HG03175 (cell line): ENCODE measurements around the gene TRAF3IP3.
"Not testable (repeated sequence)": the region's sequence is repeated elsewhere in the genome, so short reads cannot be mapped to it uniquely, and the experiment has no call there.

Source experiments
- ATAC-seq: cut with Tn5 transposase; IDR thresholded peaks from one replicate; pipeline ENCODE4 v1.9.1; 2021; ENCODE audit warnings: mild to moderate bottlenecking, moderate library complexity; ENCODE audit not compliant: unreplicated experiment

TRAF3IP3 gene

GRCh38 chr1:209791920-209792319 lies 36.1 kb downstream of the TRAF3IP3 start:
- ATAC-seq = no peak

- not testable (repeated sequence) for ATAC-seq
These were observed 37.9 kb downstream of the TRAF3IP3 start for GRCh38 chr1:209793711-209794110.

- ATAC-seq = no peak
These were observed 42.3 kb downstream of the TRAF3IP3 start for GRCh38 chr1:209797978-209798639.

GRCh38 chr1:209800984-209801834 lies 45.4 kb downstream of the TRAF3IP3 start:
- no peak for ATAC-seq

GRCh38 chr1:209802117-209802779 lies 46.4 kb downstream of the TRAF3IP3 start:
- ATAC-seq = no peak

DNA sequence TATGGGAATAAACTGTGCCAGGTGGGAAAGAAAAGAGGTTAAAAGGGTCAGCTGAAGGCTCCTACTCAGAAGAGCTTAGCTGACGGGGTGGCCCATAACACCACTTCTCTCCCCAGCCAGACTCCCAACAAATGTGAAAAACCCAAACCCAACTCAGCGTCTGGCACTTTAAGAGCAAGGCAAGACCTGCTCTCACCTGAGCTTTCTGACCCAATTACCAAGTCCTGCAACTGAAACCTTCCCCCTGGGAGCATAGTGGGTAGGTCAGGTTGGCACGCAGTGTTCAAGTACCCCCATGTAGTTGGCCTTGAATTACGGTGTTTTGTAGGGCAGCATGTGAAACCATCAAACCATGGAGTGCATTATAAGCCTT lies 46.9 kb downstream of the TRAF3IP3 start:
- no peak for ATAC-seq

DNA sequence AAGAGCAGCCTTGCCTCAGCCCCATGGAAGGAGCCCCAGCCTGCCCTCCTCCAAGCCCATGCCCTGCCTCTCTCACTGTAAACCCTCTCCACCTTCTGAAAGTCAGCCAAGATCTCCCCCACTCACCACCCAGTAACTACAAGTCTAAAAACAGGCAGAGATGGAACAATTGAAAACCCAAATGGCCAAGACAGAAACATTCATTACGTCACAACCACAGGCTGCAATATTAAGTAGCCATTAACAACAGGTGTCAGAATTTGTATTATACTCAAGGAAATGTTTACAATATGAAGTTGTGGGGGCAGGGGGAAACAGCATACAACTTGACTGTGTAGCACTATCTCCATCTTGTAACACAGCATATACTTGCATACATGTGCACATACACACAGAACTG lies 47.7 kb downstream of the TRAF3IP3 start:
- ATAC-seq = no peak

DNA sequence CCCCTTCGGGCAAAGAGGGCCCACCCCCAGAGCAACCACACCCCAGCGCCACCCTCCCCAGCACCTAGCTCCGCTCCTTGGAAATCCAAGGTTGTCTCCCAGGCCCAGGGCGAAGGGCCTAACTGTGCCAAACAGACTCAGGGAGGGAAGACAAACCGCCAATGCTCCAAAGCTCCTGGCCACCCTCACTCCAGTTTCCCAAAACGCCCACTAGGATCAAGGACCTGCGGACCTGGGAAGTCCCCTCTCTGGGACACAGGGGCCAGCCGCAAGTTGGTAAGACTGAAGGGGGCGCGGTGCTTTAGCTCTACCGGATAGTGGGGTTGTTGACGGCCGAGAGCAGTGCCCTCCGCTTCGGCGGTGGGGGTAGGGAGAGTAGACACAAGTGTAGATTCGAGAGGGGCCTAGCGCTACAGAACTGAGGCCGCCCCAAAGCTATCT lies 49.5 kb downstream of the TRAF3IP3 start:
- no peak for ATAC-seq

- peak; percentile 93 for ATAC-seq
These were observed 50.3 kb downstream of the TRAF3IP3 start, which contains the start of gene IRF6 for GRCh38 chr1:209805875-209806760. Gene IRF6, minus strand, starts transcription at chr1:209806142. Its CDS starts 4,729 bp downstream, at chr1:209801413.

GRCh38 chr1:209807509-209807908 lies 51.7 kb downstream of the TRAF3IP3 start:
- ATAC-seq = no peak

GRCh38 chr1:209808059-209808581 lies 52.3 kb downstream of the TRAF3IP3 start:
- ATAC-seq = no peak

GRCh38 chr1:209809611-209810010 lies 53.8 kb downstream of the TRAF3IP3 start:
- no peak for ATAC-seq

DNA sequence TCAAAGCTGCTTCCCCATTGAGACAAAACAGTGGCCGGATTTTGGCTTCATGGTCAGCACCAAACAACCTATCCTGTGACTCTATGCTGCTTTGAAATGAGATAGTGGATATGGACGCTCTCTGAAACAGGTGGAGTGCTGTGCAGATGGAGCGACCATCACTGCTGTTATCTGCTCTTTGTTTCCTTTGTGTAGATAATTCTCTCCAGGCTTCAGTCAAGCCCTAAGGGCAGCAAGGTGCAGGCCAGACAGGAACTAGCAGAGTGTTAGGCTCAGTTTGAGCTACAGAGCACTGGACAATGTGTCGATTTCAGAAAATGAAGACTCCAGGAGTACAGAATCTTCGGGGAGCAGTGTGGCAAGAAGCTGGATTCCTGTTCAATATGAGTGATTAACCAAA lies 54.9 kb downstream of the TRAF3IP3 start:
- ATAC-seq = no peak

GRCh38 chr1:209813902-209814301 lies 58.0 kb downstream of the TRAF3IP3 start:
- no peak for ATAC-seq

GRCh38 chr1:209815490-209815889 lies 59.6 kb downstream of the TRAF3IP3 start:
- no peak for ATAC-seq

GRCh38 chr1:209815931-209816341 lies 60.1 kb downstream of the TRAF3IP3 start:
- no peak for ATAC-seq

- ATAC-seq = no peak
These were observed 61.1 kb downstream of the TRAF3IP3 start for GRCh38 chr1:209816923-209817322.

DNA sequence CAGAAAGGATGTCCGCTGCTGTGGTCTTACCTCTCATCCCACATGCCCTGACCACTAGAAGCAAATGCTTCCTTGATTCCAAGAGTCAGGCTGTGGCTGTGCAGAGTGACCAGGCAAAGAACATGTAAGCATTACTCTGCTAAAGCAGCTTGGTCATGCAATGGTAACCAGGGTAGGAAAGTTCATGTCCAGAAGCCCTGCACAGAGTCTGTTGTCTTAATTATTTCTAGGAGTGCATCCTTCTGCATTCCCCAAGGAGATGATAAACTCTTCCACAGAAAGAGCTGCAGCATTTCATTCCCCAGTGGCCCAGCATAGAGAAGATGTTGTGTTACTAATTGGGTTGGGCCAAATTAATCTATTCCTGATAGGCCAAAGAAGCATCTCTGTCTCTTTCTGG lies 61.8 kb downstream of the TRAF3IP3 start:
- ATAC-seq = no peak

DNA sequence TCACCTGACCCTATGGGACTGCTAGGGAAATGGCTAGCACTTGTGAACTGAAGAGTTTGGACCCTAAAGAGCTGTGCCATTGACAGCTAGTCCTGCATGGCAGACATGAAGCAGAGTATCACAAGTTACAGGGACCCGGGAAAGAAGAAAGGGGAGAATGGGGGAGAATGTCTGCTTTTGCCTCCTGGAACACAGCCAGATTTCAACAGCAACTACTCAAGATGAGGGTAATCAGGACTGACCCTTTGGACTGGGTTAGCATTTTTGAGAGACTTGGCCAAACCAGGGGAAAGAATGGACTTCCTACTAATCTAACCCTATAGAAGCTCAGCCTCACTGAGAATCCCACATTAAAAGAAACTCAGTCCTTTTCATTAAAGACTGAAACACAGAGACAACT lies 63.2 kb downstream of the TRAF3IP3 start:
- ATAC-seq = no peak

GRCh38 chr1:209820986-209821385 lies 65.1 kb downstream of the TRAF3IP3 start:
- ATAC-seq = no peak
